GM12801 (cell line): Measurements from ENCODE around the gene WDR47.

Experiments
- TF ChIP-seq, protein P1 (sequence below): IDR thresholded peaks from one replicate; pipeline ENCODE4 v1.5.1; 2011; ENCODE audit warnings: control low read depth; ENCODE audit not compliant: insufficient read length; ENCODE audit errors: extremely low read depth

The WDR47 gene

GRCh38 chr1:109041621-109042468 is at the start of gene WDR47:
WDR47 (minus strand) TSS chr1:109042102; CDS start chr1:109023512, 18,590 bp downstream.
- TF ChIP-seq, protein P1, sequence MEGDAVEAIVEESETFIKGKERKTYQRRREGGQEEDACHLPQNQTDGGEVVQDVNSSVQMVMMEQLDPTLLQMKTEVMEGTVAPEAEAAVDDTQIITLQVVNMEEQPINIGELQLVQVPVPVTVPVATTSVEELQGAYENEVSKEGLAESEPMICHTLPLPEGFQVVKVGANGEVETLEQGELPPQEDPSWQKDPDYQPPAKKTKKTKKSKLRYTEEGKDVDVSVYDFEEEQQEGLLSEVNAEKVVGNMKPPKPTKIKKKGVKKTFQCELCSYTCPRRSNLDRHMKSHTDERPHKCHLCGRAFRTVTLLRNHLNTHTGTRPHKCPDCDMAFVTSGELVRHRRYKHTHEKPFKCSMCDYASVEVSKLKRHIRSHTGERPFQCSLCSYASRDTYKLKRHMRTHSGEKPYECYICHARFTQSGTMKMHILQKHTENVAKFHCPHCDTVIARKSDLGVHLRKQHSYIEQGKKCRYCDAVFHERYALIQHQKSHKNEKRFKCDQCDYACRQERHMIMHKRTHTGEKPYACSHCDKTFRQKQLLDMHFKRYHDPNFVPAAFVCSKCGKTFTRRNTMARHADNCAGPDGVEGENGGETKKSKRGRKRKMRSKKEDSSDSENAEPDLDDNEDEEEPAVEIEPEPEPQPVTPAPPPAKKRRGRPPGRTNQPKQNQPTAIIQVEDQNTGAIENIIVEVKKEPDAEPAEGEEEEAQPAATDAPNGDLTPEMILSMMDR, result no peak

GRCh38 chr1:109091078-109091838 is 49.4 kb upstream of the WDR47 start:
- TF ChIP-seq, protein P1, result no peak

GRCh38 chr1:109090196-109091077 is 48.5 kb upstream of the WDR47 start, which contains the start of gene TMEM167B:
TMEM167B (plus strand) TSS chr1:109090764; CDS start chr1:109090873, 109 bp downstream.
- TF ChIP-seq, protein P1, result no peak

DNA sequence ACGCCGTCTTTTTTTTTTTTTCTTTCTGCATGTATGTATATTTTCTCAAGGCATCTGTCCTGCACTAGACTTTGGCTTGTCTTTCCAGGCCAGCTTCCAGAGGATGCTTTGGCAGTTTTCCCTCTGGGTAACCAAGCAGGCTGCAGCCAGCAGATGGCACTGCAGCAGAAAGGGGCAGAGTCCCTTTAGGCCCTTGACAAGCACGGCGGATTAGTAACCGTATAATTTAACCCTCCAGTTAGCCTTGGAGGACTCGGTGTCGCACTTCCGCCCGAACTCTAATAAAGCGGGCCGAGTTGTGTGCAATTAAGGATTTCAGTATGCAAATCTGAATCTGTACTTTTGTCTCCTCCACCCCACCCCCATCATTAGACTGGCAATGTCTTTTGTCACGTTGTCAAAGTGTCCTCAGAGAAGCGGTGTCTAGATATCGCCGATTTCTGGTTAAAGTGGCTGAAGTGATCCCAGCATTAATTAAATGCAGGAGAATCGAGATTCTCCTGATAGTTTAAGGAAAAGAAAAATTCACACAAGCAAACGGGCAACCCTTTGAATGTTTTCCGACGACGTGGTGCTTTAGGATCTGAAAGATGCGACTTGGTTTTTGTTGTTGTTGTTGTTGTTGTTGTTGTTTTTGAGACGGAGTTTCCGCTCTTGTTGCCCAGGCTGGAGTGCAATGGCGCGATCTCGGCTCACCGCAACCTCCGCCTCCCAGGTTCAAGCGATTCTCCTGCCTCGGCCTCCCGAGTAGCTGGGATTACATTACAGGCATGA is 47.5 kb upstream of the WDR47 start:
- TF ChIP-seq, protein P1, result no peak

DNA sequence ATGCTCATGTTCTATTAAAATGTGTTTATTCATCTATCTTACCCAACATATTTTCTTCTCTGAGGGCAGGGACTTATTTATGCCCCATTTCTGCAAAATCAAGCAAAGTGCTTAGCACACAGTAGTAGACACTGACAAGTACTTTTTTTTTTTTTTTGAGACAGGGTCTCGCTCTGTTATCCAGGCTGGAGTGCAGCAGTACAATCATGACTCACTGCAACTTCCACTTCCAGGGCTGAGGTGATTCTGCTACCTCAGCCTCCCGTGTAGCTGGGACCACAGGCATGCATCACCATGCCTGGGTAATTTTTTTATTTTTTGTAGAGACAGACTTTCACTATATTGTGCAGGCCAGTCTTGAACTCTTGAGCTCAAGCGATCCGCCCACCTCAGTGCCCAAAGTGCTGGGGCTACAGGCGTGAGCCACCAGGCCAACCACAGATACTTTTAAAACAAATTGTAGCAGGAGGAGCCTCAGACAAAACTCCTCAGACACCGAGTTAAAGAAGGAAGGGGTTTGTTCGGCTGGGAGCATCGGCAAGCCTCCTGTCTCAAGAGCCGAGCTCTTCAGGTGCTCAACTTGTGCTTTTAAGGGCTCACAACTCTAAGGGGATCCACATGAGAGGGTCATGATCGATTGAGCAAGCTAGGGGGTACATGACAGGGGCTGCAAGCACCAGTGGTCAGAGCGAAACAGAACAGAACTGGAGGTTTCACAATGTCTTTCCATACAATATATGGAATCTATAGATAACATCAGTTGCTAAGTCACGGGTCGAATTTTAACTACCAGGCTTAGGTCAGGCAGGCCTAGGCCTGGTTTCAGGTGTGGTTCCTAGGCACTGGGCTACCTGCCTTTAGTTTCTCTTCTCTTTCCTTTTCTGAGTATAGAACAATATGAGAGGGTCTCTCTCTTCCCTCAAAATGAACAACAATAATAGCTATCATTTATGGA is 42.9 kb upstream of the WDR47 start:
- TF ChIP-seq, protein P1, result no peak

GRCh38 chr1:109083923-109084322 is 42.0 kb upstream of the WDR47 start:
- TF ChIP-seq, protein P1, result no peak
